ENCODE measurements around the gene SART3. TPM values are rescaled to one million over a fixed set of nuclear protein-coding genes. Genes with fewer than 3 reads are reported as not detected.

SART3 gene
- polyA plus RNA-seq, 1 donor (not counting 4 experiments of a cell fraction or from before 2014, with no cell fraction given) = 19.0 TPM

GRCh38 chr12:108598553-108599250 is 37.7 kb upstream of the SART3 start:
- Histone ChIP-seq H2AFZ (ENCODE audit: control insufficient read depth, low read length) (no peak overlapping the region), H3K4me2 (ENCODE audit: control insufficient read depth, extremely low read depth, insufficient read depth, low read depth, low read length) (no peak overlapping the region), H3K4me3 (ENCODE audit: control insufficient read depth in 2 of 3, extremely low read depth in 1 of 3, insufficient read depth in 2 of 3, low read depth in 1 of 3, low read length in 3 of 3) (no peak overlapping the region), H3K4me1 (ENCODE audit: control insufficient read depth, extremely low read depth, insufficient read depth, low read length) (no peaks in the 10 kb centered on the region), H4K20me1 (ENCODE audit: control insufficient read depth, extremely low read depth, insufficient read depth, low read length) (no peaks in the 10 kb centered on the region), H3K9me3 (ENCODE audit: control insufficient read depth, low read depth, low read length) (no peaks in the 10 kb centered on the region), H3K36me3 (ENCODE audit: control insufficient read depth in 2 of 2, extremely low read depth in 1 of 2, insufficient read depth in 2 of 2, low read length in 2 of 2) (no peaks in the 10 kb centered on the region), H3K79me2 (ENCODE audit: control insufficient read depth, insufficient read depth, low read length) (no peaks in the 10 kb centered on the region), H3K9ac (ENCODE audit: control insufficient read depth, extremely low read depth, insufficient read depth, low read length) (no peak overlapping the region), H3K27ac (ENCODE audit: control insufficient read depth, insufficient read depth, low read length) (no peak overlapping the region), H3K27me3 (ENCODE audit: control insufficient read depth, extremely low read depth, insufficient read depth, low read length) (peaks cover 7% of the 10 kb centered on the region), H3K9me1 (ENCODE audit: control insufficient read depth, extremely low read depth, insufficient read depth, low read length) (no peaks in the 10 kb centered on the region)
- no peak for TF ChIP-seq CTCF (optimal IDR thresholded peaks at IDR 0.05 in 1 of 3, IDR thresholded peaks at IDR 0.05 in 1 of 3, conservative IDR thresholded peaks at IDR 0.05 in 1 of 3; ENCODE audit: extremely low read depth in 1 of 3, insufficient read depth in 2 of 3, low read length in 3 of 3)
- no peak for TF ChIP-seq EZH2 (IDR thresholded peaks at IDR 0.05; ENCODE audit: low read length)
- FAIRE-seq (no peak), DNase-seq (ENCODE audit: low read depth, low spot score) (no peak)
- dilution Hi-C loops (cut with MboI; ENCODE audit: extremely low pct_ligation_motif_present, low sequenced_read_pairs) = no loop called here

- no peak within 1 kb of the TSS for H3K9ac ChIP-seq (ENCODE audit: control insufficient read depth, extremely low read depth, insufficient read depth, low read length)
- no peaks in the 10 kb centered on the region for H3K9me3 ChIP-seq (ENCODE audit: control insufficient read depth, low read depth, low read length)
- DNase-seq (ENCODE audit: low read depth, low spot score) = no peak
- TF ChIP-seq EZH2 (IDR thresholded peaks at IDR 0.05; ENCODE audit: low read length) (no peak), CTCF (optimal IDR thresholded peaks at IDR 0.05 in 1 of 3, IDR thresholded peaks at IDR 0.05 in 1 of 3, conservative IDR thresholded peaks at IDR 0.05 in 1 of 3; ENCODE audit: extremely low read depth in 1 of 3, insufficient read depth in 2 of 3, low read length in 3 of 3) (no peak)
- H2AFZ ChIP-seq (ENCODE audit: control insufficient read depth, low read length) = no peak within 1 kb of the TSS
- H3K27ac ChIP-seq (ENCODE audit: control insufficient read depth, insufficient read depth, low read length) = no peak within 1 kb of the TSS
- H3K9me1 ChIP-seq (ENCODE audit: control insufficient read depth, extremely low read depth, insufficient read depth, low read length) = no peaks in the 10 kb centered on the region
- H4K20me1 ChIP-seq (ENCODE audit: control insufficient read depth, extremely low read depth, insufficient read depth, low read length) = no peaks in the 10 kb centered on the region
- no peak within 1 kb of the TSS for H3K4me2 ChIP-seq (ENCODE audit: control insufficient read depth, extremely low read depth, insufficient read depth, low read depth, low read length)
- H3K4me3 ChIP-seq (ENCODE audit: control insufficient read depth in 2 of 3, extremely low read depth in 1 of 3, insufficient read depth in 2 of 3, low read depth in 1 of 3, low read length in 3 of 3) = no peak within 1 kb of the TSS
- H3K27me3 ChIP-seq (ENCODE audit: control insufficient read depth, extremely low read depth, insufficient read depth, low read length) = peaks cover 7% of the 10 kb centered on the region
- no peaks in the 10 kb centered on the region for H3K4me1 ChIP-seq (ENCODE audit: control insufficient read depth, extremely low read depth, insufficient read depth, low read length)
- FAIRE-seq = no peak
- H3K36me3 ChIP-seq (ENCODE audit: control insufficient read depth in 2 of 2, extremely low read depth in 1 of 2, insufficient read depth in 2 of 2, low read length in 2 of 2) = no peaks in the 10 kb centered on the region
- H3K79me2 ChIP-seq (ENCODE audit: control insufficient read depth, insufficient read depth, low read length) = no peaks in the 10 kb centered on the region
- dilution Hi-C loops (cut with MboI; ENCODE audit: extremely low pct_ligation_motif_present, low sequenced_read_pairs) = no loop called here
Observed at GRCh38 chr12:108597559-108598471, 36.8 kb upstream of the SART3 start, which contains the start of gene TMEM119. TMEM119 (minus strand) TSS chr12:108598084; CDS start chr12:108592383, 5,701 bp downstream.
